AG09309 (cell line): ENCODE data around the gene ABTB2.

Experiments used
- DNase-seq: peaks from one replicate; pipeline ENCODE4 v3.0.0-alpha.2; 2010; ENCODE audit warnings: low read depth
- H3K4me3 ChIP-seq: 2 replicates; pipeline ENCODE4 v1.5.1; 2011; ENCODE audit warnings: mild to moderate bottlenecking, low read depth, low read length, moderate library complexity; ENCODE audit not compliant: control insufficient read depth
- CTCF ChIP-seq: IDR thresholded peaks from 2 replicates; pipeline ENCODE4 v1.5.1; 2011; ENCODE audit warnings: mild to moderate bottlenecking, low read depth, low read length, inconsistent platforms; ENCODE audit not compliant: insufficient read depth, control insufficient read depth; ENCODE audit errors: missing control alignments

ABTB2 gene

GRCh38 chr11:34381775-34382174 is 24.0 kb upstream of the ABTB2 start:
- no peak for DNase-seq
- no peak overlapping the region for H3K4me3 ChIP-seq
- no peak for TF ChIP-seq CTCF

- no peak overlapping the region for H3K4me3 ChIP-seq
- no peak for TF ChIP-seq CTCF
- no peak for DNase-seq
These were observed 22.9 kb upstream of the ABTB2 start for GRCh38 chr11:34380696-34381095.

GRCh38 chr11:34379539-34379938 is 21.7 kb upstream of the ABTB2 start:
- DNase-seq: no peak
- no peak overlapping the region for H3K4me3 ChIP-seq
- no peak for TF ChIP-seq CTCF

- no peak for DNase-seq
- TF ChIP-seq CTCF: no peak
- H3K4me3 ChIP-seq: no peak overlapping the region
These were observed 21.3 kb upstream of the ABTB2 start for GRCh38 chr11:34379079-34379478.

- DNase-seq: no peak
- no peak overlapping the region for H3K4me3 ChIP-seq
- TF ChIP-seq CTCF: no peak
These were observed 15.9 kb upstream of the ABTB2 start for GRCh38 chr11:34373727-34374126.

GRCh38 chr11:34366522-34366921 is 8.7 kb upstream of the ABTB2 start:
- H3K4me3 ChIP-seq: no peak overlapping the region
- peak; percentile 51 for TF ChIP-seq CTCF
- DNase-seq: no peak

- DNase-seq: no peak
These were observed 6.3 kb upstream of the ABTB2 start for GRCh38 chr11:34364102-34364501.

More at GRCh38 chr11:34364102-34364501, 6.3 kb upstream of the ABTB2 start:
- no peak for TF ChIP-seq CTCF
- no peak overlapping the region for H3K4me3 ChIP-seq
